ENCODE data around the gene FZD7. TPM values are rescaled to one million over a fixed set of nuclear protein-coding genes. Genes with fewer than 3 reads are reported as not detected.

Gene FZD7
- total RNA-seq, 1 experiment from 2014 or later = 302 TPM

DNA sequence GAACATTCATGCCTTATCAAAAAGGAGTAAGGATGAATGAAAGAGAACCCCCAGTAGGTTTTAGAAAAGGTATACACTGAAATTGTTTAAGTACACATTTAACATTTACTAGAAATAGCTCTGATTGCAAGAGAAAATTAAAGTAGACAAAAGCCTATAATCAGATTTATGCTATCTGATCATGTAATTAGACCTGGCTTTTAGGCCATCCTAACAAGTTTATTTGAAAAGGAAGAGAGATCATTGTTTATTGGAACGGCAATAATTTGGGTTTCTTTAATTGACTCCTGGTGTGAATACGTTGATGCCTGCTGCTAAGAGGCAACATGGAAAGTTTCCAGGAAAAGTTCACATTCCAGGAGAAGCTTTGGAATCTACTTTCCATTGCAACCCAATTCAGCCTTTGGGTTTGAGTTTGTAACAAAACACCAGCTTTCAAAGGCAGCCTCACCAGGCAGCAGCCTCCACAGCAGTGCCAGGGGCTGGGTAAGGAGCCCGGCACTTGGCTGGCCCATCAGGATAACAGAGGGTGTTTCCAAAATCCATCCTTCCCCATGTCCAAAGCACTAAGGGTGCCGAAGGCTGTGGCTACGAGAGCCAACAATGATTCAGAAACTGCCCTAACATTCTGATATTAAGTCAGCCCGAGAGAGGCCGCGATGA is 18.0 kb downstream of the FZD7 start:
- Mint-ChIP-seq H3K36me3 (ENCODE audit: insufficient read depth in 1 of 3, low read depth in 3 of 3) (no peaks in the 10 kb centered on the region; a peak in 1 of 7 replicates), H3K4me1 (peaks cover 35 to 39% of the 10 kb centered on the region in 2 experiments), H3K27ac (no peak overlapping the region), H3K9me3 (no peaks in the 10 kb centered on the region), H3K4me3 (no peak overlapping the region), H3K27me3 (ENCODE audit: low read depth) (peaks cover 2% of the 10 kb centered on the region)
- H2AFZ ChIP-seq (ENCODE audit: low read length) = no peak overlapping the region
- no peak overlapping the region for H4K91ac ChIP-seq (ENCODE audit: insufficient read length, low read depth, low read length)
- H3K18ac ChIP-seq (ENCODE audit: insufficient read length, low read depth, low read length) = no peak overlapping the region
- H3K79me2 ChIP-seq (ENCODE audit: insufficient read depth, low read length) = no peaks in the 10 kb centered on the region
- no peak overlapping the region for H3K23ac ChIP-seq (ENCODE audit: insufficient read length, low read depth, low read length)
- H4K8ac ChIP-seq (replicated peaks; ENCODE audit: insufficient read length, low read depth, low read length) = no peak overlapping the region
- TF ChIP-seq, protein P1, sequence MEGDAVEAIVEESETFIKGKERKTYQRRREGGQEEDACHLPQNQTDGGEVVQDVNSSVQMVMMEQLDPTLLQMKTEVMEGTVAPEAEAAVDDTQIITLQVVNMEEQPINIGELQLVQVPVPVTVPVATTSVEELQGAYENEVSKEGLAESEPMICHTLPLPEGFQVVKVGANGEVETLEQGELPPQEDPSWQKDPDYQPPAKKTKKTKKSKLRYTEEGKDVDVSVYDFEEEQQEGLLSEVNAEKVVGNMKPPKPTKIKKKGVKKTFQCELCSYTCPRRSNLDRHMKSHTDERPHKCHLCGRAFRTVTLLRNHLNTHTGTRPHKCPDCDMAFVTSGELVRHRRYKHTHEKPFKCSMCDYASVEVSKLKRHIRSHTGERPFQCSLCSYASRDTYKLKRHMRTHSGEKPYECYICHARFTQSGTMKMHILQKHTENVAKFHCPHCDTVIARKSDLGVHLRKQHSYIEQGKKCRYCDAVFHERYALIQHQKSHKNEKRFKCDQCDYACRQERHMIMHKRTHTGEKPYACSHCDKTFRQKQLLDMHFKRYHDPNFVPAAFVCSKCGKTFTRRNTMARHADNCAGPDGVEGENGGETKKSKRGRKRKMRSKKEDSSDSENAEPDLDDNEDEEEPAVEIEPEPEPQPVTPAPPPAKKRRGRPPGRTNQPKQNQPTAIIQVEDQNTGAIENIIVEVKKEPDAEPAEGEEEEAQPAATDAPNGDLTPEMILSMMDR (conservative IDR thresholded peaks at IDR 0.05) = no peak
- no peak for DNase-seq
- no peaks in the 10 kb centered on the region for H4K20me1 ChIP-seq (ENCODE audit: control insufficient read depth, insufficient read depth, insufficient read length)
- H2BK120ac ChIP-seq (ENCODE audit: low read depth, low read length, poor library complexity, severe bottlenecking) = no peak overlapping the region
- no peaks in the 10 kb centered on the region for H3K9me3 ChIP-seq (ENCODE audit: control insufficient read depth, low read depth, low read length)
- H3T11ph ChIP-seq (ENCODE audit: low read length) = no peak overlapping the region
- no peak overlapping the region for H4K5ac ChIP-seq (ENCODE audit: insufficient read length, low read depth, low read length)
- H2BK15ac ChIP-seq (ENCODE audit: low read depth, low read length) = no peak overlapping the region
- no peak overlapping the region for H3K56ac ChIP-seq (ENCODE audit: insufficient read length, low read depth, low read length)
- no peaks in the 10 kb centered on the region for H3K27me3 ChIP-seq (ENCODE audit: insufficient read depth, low read length)
- no peak overlapping the region for H3K27ac ChIP-seq (ENCODE audit: insufficient read length, low read depth, low read length)
- no peak overlapping the region for H2AK5ac ChIP-seq (ENCODE audit: insufficient read length, low read length)
- no peaks in the 10 kb centered on the region for H3K23me2 ChIP-seq (ENCODE audit: insufficient read length, low read depth, low read length, poor library complexity, severe bottlenecking)
- no CpG with 5 or more reads among the region's 8 CpGs for WGBS (ENCODE audit: extremely low coverage, insufficient read length, low lambda C conversion rate)
- H3K14ac ChIP-seq (ENCODE audit: insufficient read depth, low read length) = no peak overlapping the region
- H2BK12ac ChIP-seq (ENCODE audit: insufficient read length, low read depth, low read length) = no peak overlapping the region
- H3K79me1 ChIP-seq (ENCODE audit: insufficient read depth, low read depth, low read length, poor library complexity, severe bottlenecking) = no peaks in the 10 kb centered on the region
- H3K9ac ChIP-seq (ENCODE audit: extremely low read depth, insufficient read length, low read length) = no peak overlapping the region
- H3K4me1 ChIP-seq (ENCODE audit: insufficient read depth, low read length) = no peaks in the 10 kb centered on the region; the same call in 1 of the 2 replicates
- H2BK20ac ChIP-seq (ENCODE audit: low read depth, low read length, poor library complexity, severe bottlenecking) = no peak overlapping the region
- H3K4me2 ChIP-seq (ENCODE audit: insufficient read depth, insufficient read length, low read length) = peak overlapping the region; percentile 23
- no peak overlapping the region for H3K4ac ChIP-seq (ENCODE audit: low read depth, low read length)
- H2BK5ac ChIP-seq (ENCODE audit: insufficient read length, low read length) = no peak overlapping the region

All from H9 (cell line).